ENCODE measurements around the gene CACNA2D1. TPM values are rescaled to one million over a fixed set of nuclear protein-coding genes. Genes with fewer than 3 reads are reported as not detected.

CACNA2D1 gene
- total RNA-seq, 1 donor from 2014 or later = 20.7 TPM

DNA sequence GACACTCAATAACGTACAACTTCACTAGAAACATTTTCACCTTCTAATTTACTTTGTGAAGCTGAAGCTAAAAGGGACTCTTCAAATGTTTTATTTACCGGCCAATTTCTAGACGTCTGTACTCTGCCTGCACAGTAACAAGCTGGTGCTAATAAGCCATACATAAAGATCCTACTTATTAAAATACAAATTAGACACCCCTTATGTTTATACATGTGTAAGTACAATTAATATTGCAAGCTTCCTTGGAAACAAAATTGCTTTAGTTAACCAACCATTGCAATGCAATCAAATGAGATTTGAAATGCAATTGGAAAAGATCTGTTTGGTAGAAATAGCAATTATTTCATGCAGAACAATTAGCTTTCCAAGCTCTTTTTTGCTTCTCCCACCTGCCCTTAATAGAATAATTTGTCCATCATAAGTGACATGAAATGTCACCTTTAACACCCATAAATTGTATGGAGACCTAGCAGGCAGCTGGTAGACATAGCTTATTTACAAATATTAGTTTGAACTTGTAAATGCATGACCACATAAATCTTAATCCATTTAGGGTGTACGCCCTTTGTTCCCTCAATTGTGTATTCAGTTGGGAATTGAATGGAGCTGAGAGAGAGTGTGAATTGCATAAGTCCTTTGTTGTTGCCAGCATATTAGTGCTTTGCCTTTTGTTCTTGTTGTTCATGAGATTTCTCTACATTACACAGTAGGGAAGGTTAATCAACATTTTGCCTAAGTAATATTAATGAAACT lies 277.1 kb downstream of the CACNA2D1 start:
- TF ChIP-seq, protein P1, sequence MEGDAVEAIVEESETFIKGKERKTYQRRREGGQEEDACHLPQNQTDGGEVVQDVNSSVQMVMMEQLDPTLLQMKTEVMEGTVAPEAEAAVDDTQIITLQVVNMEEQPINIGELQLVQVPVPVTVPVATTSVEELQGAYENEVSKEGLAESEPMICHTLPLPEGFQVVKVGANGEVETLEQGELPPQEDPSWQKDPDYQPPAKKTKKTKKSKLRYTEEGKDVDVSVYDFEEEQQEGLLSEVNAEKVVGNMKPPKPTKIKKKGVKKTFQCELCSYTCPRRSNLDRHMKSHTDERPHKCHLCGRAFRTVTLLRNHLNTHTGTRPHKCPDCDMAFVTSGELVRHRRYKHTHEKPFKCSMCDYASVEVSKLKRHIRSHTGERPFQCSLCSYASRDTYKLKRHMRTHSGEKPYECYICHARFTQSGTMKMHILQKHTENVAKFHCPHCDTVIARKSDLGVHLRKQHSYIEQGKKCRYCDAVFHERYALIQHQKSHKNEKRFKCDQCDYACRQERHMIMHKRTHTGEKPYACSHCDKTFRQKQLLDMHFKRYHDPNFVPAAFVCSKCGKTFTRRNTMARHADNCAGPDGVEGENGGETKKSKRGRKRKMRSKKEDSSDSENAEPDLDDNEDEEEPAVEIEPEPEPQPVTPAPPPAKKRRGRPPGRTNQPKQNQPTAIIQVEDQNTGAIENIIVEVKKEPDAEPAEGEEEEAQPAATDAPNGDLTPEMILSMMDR (IDR thresholded peaks at IDR 0.05; ENCODE audit: unreplicated experiment) = no peak

DNA sequence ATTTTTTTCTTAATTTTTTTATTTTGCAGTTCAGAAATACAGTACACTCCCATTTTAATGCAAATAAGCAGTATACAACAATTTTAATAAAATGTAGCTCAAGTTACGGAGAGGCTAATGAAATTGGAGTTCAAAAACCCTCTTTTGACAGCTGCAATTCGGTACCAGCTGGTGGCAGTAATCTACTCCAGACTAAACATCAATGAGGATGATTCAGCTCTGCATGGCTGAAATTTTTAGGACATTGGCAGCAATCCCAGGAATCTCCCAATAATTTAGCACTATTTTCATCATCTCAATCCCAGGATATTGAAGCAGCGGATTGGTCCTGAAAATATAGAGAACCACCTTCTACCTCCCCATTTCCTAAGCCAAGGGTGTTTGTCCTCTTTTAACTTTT lies 278.8 kb downstream of the CACNA2D1 start:
- H3K27ac Mint-ChIP-seq (ENCODE audit: unreplicated experiment) = no peak overlapping the region
- TF ChIP-seq, protein P1 (IDR thresholded peaks at IDR 0.05; ENCODE audit: unreplicated experiment) = no peak
- H3K9me3 Mint-ChIP-seq (ENCODE audit: unreplicated experiment) = no peaks in the 10 kb centered on the region
- H3K4me1 Mint-ChIP-seq (ENCODE audit: unreplicated experiment) = peaks cover 24% of the 10 kb centered on the region
- H3K27me3 Mint-ChIP-seq (ENCODE audit: unreplicated experiment) = no peaks in the 10 kb centered on the region
- H3K36me3 Mint-ChIP-seq (ENCODE audit: low read depth, unreplicated experiment) = no peaks in the 10 kb centered on the region
- H3K4me3 Mint-ChIP-seq (ENCODE audit: unreplicated experiment) = no peak overlapping the region
- no peak for DNase-seq (ENCODE audit: low spot score)

More for the DNA sequence above, 277.1 kb downstream of the CACNA2D1 start:
- Mint-ChIP-seq H3K4me3 (ENCODE audit: unreplicated experiment) (no peak overlapping the region), H3K36me3 (ENCODE audit: low read depth, unreplicated experiment) (no peaks in the 10 kb centered on the region), H3K27me3 (ENCODE audit: unreplicated experiment) (no peaks in the 10 kb centered on the region), H3K9me3 (ENCODE audit: unreplicated experiment) (no peaks in the 10 kb centered on the region), H3K27ac (ENCODE audit: unreplicated experiment) (no peak overlapping the region), H3K4me1 (ENCODE audit: unreplicated experiment) (peaks cover 18% of the 10 kb centered on the region)
- no peak for DNase-seq (ENCODE audit: low spot score)

DNA sequence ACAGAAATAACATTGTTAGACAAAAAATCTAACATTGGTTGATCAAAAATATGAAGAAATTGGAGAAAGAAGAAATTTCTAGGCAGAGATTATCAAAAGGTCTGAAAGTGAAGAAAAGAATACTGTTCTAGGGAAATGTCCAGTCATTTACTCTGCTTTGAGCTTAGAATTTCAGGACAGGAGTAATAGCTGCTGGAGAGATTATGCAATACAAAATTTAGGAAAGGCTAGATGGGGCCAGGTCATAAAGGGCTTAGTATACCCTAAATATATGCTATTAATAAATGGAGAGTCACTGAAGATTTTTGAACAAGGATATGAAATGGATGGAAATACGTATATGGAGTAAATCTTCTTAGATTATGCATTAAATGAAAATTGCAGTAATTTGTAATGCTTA lies 279.2 kb downstream of the CACNA2D1 start:
- Mint-ChIP-seq H3K36me3 (ENCODE audit: low read depth, unreplicated experiment) (no peaks in the 10 kb centered on the region), H3K4me3 (ENCODE audit: unreplicated experiment) (no peak overlapping the region), H3K9me3 (ENCODE audit: unreplicated experiment) (no peaks in the 10 kb centered on the region), H3K27me3 (ENCODE audit: unreplicated experiment) (no peaks in the 10 kb centered on the region), H3K4me1 (ENCODE audit: unreplicated experiment) (peaks cover 26% of the 10 kb centered on the region), H3K27ac (ENCODE audit: unreplicated experiment) (no peak overlapping the region)
- no peak for DNase-seq (ENCODE audit: low spot score)
- TF ChIP-seq, protein P1 (IDR thresholded peaks at IDR 0.05; ENCODE audit: unreplicated experiment) = no peak

DNA sequence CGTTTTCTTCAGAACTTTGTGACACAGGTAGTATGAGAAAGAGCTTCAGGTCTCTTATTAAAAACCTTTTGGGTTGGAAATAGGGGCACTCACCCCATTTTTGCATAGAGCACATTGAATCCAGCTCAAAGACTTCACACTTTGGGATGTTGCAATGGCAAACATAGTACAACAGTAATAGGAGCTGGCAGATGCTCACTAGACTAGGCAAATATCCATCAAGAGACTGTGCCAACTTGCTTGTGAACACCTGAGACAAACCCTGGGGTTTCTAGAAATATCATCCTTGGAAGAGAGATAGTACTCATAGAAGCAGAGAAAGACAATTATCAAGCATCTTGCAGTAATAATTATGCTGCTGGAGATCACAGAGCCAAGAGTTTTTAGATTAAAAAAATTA lies 280.0 kb downstream of the CACNA2D1 start:
- Mint-ChIP-seq H3K27ac (ENCODE audit: unreplicated experiment) (no peak overlapping the region), H3K27me3 (ENCODE audit: unreplicated experiment) (no peaks in the 10 kb centered on the region), H3K36me3 (ENCODE audit: low read depth, unreplicated experiment) (no peaks in the 10 kb centered on the region), H3K9me3 (ENCODE audit: unreplicated experiment) (no peaks in the 10 kb centered on the region), H3K4me1 (ENCODE audit: unreplicated experiment) (peaks cover 29% of the 10 kb centered on the region), H3K4me3 (ENCODE audit: unreplicated experiment) (no peak overlapping the region)
- DNase-seq (ENCODE audit: low spot score) = no peak
- TF ChIP-seq, protein P1 (IDR thresholded peaks at IDR 0.05; ENCODE audit: unreplicated experiment) = no peak

DNA sequence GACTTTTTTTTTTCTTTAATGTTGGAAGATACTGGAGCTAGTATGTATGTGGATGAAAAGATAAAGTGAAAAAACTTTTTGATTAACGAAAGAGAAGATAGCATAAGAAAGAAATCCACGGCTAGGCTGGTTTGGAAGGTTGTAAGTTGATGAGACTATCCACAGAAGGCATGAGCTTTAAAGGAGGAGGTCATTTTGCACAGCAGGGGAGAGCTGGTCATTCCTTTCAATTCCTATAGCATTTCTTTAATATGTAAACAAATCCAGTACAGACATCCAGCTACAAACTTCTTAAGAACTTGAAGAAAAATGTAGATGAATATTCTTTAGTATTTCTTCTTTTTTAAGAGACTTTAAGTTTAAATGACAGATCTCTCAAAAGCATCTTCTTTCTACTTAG lies 281.3 kb downstream of the CACNA2D1 start:
- Mint-ChIP-seq H3K27ac (ENCODE audit: unreplicated experiment) (no peak overlapping the region), H3K9me3 (ENCODE audit: unreplicated experiment) (no peaks in the 10 kb centered on the region)
- TF ChIP-seq, protein P1 (IDR thresholded peaks at IDR 0.05; ENCODE audit: unreplicated experiment) = no peak

More for the DNA sequence above, 281.3 kb downstream of the CACNA2D1 start:
- Mint-ChIP-seq H3K4me3 (ENCODE audit: unreplicated experiment) (no peak overlapping the region), H3K27me3 (ENCODE audit: unreplicated experiment) (no peaks in the 10 kb centered on the region), H3K4me1 (ENCODE audit: unreplicated experiment) (peaks cover 25% of the 10 kb centered on the region), H3K36me3 (ENCODE audit: low read depth, unreplicated experiment) (no peaks in the 10 kb centered on the region)
- DNase-seq (ENCODE audit: low spot score) = no peak

All from endothelial cell (in vitro differentiated cells).